DMS153 treated with DMSO at 0.1 percent for 48 hours (cell line): ENCODE data around the gene BARHL2.
A peak's percentile ranks its signal among the peaks of the same experiment; 100 is the strongest.

Source experiments
- DNase-seq: peaks from one replicate; lab custom pipeline; 2025; ENCODE audit not compliant: unreplicated experiment; lab: John Stamatoyannopoulos, UW

The BARHL2 gene

GRCh38 chr1:90710579-90711536 lies 6.2 kb downstream of the BARHL2 start:
- DNase-seq: no peak

- no peak for DNase-seq
Measured at GRCh38 chr1:90709535-90709934, 7.6 kb downstream of the BARHL2 start.

- DNase-seq: no peak
Measured at GRCh38 chr1:90708826-90709225, 8.3 kb downstream of the BARHL2 start.

GRCh38 chr1:90708236-90708786 lies 8.8 kb downstream of the BARHL2 start:
- DNase-seq: no peak

- DNase-seq: no peak
Measured at GRCh38 chr1:90707363-90707710, 9.8 kb downstream of the BARHL2 start.

- peak; percentile 35 for DNase-seq
Measured at GRCh38 chr1:90706437-90707362, 10.4 kb downstream of the BARHL2 start.

GRCh38 chr1:90705956-90706355 lies 11.1 kb downstream of the BARHL2 start:
- DNase-seq: no peak

- DNase-seq: no peak
Measured at GRCh38 chr1:90704817-90705216, 12.3 kb downstream of the BARHL2 start.

GRCh38 chr1:90694846-90695245 lies 22.3 kb downstream of the BARHL2 start:
- no peak for DNase-seq

- no peak for DNase-seq
Measured at GRCh38 chr1:90687747-90688146, 29.4 kb downstream of the BARHL2 start.

GRCh38 chr1:90675161-90675847 lies 41.8 kb downstream of the BARHL2 start:
- DNase-seq: no peak

GRCh38 chr1:90671741-90672140 lies 45.4 kb downstream of the BARHL2 start:
- no peak for DNase-seq

- DNase-seq: no peak
Measured at GRCh38 chr1:90671251-90671650, 45.9 kb downstream of the BARHL2 start.
